Peyer's patch (tissue), 4 donors: ENCODE measurements around the gene CD96.

Source experiments
- POLR2A ChIP-seq, 2 donors: fragments of 450-650 bp; IDR thresholded peaks; one replicate each; pipeline ENCODE4 v1.5.1; 2017; ENCODE audit warnings: antibody characterized with exemption in 2 of 2, mild to moderate bottlenecking in 2 of 2, moderate library complexity in 2 of 2
- TF ChIP-seq, protein P1 (sequence below), 6 experiments: fragments of 450-650 bp in 4 of 6; fragments of 200-600 bp in 2 of 6; sonication (generic) in 1 of 6; IDR thresholded peaks; one replicate each; pipeline ENCODE4 v1.5.1; 2017 to 2019; ENCODE audit warnings: antibody characterized with exemption in 6 of 6, mild to moderate bottlenecking in 3 of 6, moderate library complexity in 1 of 6

DNA sequence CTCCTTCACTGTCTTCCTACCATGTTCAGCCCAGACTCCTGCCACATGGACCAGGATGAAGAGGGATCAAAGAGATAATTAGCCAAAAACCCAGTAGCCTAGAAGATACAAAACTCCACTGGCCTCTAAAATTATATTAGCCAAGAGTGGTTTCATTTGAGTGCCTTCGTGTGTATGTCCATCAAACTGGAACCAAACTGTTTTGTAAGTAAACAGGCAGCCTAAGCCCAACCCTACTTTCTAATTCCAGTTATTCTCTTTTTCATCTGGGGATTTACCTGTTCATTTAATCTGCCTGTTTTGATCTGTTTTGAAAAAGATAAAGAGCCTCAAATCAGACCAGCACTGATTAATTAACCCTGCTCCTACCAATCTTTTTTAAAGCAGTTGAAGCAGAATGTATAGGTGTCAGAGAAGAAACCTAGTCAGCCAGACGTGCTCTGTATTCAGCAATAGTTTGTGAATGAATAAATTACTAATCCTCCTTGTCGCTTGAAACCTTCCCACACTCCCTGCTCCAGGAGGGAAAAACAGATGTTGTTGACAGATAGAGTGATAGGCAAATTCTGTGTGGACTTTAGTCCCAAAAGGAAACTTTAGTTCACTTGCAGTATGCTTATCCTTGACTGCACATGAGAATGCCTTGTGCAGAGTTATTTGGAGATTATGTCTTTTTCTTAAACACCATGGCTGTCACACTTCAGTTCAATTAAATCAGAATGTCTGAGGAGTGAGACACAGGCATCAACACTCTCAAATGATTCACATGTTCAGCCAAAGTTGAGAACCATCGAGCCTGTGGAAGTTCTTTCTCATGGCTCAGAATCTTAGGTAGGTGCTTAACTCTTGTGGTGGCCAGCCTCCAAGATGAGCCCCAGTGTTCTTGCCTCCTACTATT, 108.6 kb downstream of the CD96 start:
- TF ChIP-seq, protein P1, sequence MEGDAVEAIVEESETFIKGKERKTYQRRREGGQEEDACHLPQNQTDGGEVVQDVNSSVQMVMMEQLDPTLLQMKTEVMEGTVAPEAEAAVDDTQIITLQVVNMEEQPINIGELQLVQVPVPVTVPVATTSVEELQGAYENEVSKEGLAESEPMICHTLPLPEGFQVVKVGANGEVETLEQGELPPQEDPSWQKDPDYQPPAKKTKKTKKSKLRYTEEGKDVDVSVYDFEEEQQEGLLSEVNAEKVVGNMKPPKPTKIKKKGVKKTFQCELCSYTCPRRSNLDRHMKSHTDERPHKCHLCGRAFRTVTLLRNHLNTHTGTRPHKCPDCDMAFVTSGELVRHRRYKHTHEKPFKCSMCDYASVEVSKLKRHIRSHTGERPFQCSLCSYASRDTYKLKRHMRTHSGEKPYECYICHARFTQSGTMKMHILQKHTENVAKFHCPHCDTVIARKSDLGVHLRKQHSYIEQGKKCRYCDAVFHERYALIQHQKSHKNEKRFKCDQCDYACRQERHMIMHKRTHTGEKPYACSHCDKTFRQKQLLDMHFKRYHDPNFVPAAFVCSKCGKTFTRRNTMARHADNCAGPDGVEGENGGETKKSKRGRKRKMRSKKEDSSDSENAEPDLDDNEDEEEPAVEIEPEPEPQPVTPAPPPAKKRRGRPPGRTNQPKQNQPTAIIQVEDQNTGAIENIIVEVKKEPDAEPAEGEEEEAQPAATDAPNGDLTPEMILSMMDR (IDR thresholded peaks at IDR 0.05) = no peak
- TF ChIP-seq POLR2A (IDR thresholded peaks at IDR 0.05) = no peak
